COR-L47 (cell line): ENCODE results near the gene MAPKBP1.

Experiments used
- DNase-seq: peaks from one replicate; lab custom pipeline; 2025; lab: John Stamatoyannopoulos, UW

The MAPKBP1 gene

GRCh38 chr15:41782371-41783282, 8.3 kb downstream of the MAPKBP1 start:
- DNase-seq: no peak

DNA sequence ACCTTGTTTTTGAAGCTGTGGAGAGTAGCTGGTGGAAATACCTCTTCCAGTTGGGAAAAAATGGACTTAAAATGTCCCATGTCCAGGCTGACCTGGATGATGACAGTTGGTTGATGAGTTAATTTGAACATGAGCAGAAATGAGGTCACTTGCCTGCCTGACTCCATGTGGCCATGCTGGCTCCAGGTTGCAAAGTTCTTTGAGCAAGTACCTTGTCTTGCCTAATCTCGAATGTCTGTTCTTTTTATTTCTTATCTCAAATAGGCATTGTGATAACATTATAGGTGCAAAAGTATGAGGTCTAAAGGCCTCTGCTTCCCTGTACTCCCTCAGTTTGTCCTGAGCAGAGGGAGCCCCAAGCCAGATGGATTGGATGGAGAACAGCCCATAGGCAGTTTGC, 9.0 kb downstream of the MAPKBP1 start:
- no peak for DNase-seq

DNA sequence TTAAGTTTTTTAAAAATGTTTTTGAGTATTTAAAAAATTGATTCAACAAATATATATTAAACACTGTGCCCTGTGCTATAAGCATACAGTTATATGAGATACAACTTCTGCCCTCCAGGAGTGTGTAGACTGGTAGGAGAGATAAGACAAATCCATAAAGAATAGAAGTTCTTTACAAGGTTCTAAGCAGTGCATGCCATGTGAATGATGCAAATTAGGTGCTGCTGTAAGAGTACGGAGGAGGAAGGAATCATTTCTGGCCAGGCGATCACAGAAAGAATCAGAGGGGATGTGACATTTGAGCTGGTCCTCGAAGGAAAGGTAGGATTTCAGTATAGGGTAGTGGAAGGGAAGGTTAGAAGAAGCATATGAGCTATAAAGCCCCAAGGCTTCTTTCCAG, 14.0 kb downstream of the MAPKBP1 start:
- DNase-seq: no peak

DNA sequence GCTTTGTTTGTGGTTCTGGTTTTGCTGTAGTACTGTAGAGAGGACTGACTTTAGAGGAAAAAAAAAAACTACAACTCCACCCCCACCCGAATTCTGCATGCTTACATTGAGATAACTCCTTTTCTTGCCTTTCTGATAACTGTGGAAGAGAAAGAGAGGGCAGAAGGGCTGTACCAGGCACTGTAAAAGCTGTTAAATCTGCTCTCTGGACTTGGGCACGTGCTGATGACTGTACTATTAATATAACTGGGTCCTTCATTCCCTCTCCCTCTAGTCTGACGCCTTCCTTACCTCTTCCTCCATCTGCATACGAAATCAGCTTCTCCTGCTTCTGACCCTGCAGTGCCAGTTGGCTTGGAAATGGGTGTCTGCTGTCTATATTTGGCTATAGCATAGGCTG, 15.0 kb downstream of the MAPKBP1 start:
- no peak for DNase-seq

- DNase-seq: no peak
Observed at GRCh38 chr15:41789662-41790061, 15.4 kb downstream of the MAPKBP1 start.

GRCh38 chr15:41790169-41790568, 15.9 kb downstream of the MAPKBP1 start:
- DNase-seq: no peak

DNA sequence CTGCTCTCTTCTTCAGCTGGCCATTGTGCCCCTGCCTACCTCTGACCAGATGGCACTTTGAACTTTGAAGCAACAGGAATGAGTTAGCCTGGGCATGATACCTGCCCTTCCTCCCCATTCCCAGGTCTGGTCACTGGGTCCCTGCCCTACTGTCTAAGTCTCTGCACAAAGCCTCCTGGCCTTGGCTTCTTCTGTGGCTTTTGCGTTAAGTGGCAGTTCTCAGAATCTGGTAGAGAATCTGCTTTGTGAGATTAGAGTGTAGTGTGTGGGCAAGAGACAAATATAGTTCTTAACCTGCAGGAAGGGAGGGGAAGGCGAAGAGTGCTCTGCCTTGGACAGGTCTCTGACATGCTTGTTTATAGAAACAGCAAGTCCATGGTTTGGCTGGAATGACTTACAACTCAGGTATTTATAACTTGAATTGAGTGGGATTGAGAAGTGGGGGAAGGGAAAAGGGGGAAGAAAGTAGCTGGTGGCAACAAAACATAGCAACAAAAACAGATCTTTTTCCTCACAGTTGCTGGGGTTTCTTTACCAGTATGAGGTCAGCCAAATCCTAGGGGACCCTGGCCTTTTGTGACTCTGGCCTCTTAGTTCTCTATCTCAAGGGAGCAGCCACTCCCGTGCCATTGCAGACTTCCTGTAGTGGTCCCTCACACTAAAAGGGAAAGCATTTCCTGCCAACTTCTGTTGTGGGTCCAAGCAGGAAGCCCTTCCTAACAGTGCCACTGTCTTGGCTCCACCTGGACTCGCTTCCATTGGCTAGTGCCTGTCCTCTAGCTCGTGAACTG, 16.7 kb downstream of the MAPKBP1 start:
- no peak for DNase-seq

GRCh38 chr15:41791547-41791937, 17.3 kb downstream of the MAPKBP1 start:
- no peak for DNase-seq

DNA sequence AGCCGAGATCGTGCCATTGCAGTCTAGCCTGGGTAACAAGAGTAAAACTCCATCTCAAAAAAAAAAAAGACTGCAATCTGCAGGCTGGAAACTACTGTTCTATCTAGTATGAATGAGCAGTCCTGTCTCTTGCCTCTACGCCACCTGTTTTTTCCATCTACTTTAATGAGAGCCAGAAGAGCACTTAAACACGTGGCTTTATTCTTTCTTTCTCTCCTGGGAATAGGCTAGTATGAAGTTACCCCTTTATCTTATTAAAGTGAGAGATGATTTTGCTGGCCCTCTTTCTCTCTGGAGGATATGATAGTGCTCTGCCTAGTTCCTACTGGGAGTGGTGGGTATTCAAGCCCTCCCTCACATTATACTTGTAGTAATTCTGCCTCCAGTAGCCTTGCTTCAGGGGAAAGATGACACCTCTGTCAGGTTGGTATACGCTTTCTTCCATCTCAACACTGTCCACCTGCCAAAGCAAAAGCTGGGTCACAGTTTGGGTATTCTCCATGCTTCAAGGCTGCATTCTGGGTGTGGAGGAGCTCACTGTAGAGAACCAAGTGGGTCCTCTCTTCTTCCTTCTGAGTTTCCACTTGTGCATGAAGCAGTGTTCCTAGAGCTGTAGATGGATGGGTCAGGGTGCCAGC, 17.8 kb downstream of the MAPKBP1 start:
- DNase-seq: no peak

GRCh38 chr15:41794081-41794480, 19.8 kb downstream of the MAPKBP1 start:
- no peak for DNase-seq

DNA sequence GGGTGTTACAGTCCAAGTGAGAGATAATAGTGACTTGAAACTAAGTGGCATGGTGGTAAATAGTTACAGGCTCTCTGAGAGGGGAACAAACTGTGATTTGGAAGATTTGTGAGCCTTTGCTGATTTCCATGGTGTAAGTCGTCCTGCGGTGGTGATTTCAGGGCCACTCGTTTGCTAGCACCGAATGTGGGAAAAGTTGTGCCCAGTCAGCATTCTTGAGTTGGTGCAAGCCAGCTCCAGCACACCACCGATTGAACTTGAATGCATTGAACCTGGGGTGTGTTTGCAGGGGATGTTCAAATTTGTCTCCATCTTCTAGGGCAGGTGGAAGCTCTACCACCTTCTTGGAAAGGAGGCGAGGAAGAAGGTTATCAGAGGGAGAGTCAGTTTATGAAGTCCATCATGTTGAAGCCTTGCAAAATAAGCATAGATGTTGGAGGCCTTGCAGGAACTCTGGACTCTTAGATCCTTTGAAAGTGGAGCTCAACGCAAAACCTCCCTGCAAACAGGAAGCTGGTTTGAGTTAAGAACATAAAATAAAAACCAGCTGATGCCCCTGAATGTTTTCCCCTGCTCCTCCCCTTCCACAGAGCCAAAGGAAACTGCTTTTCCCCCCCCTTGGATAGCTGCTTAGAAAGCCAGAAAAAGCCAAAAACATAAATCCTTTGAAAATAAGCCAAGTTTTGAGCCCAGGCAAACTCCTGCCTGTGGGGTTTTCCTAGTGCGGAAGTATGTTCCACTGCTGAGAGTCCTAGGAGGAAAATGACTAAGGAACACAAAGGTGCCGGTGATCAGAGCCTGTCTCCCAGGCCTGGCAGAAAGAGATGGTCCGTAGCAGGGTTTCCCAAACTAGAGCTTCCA, 21.9 kb downstream of the MAPKBP1 start:
- no peak for DNase-seq

DNA sequence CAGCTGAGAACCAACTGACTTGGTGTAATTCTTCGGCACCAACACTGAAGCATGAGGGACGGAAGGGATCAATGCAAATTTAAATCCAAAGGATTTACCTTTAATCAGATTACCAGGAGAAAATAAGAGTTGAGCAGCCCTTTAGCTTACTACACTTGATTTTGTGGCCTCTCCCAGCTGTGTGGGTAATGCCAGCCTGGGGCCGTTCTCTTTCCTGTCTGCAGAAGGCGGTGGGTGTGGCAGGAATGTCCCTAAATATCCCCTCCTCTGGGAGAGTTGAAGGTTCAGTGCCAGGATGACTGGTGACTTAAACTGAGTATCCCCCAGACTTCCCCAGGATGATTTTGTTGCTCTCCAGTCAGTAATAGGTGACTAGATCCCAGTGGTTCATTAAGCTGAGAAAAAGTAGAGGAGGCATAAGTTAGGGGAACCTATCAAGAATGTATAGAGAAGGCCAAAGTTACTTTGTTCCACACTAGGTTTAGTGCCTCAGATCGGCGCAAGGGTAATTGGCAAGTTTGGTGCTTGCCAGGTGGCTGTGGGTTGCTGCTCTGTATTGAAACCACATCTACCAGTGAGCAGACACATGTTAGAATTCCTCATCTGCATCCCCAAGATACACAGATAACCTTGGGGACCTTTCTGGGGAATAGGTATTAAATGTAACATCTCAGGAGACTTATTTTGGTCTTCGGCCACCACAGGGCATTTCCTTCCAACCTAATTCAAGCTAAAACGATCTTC, 23.1 kb downstream of the MAPKBP1 start:
- no peak for DNase-seq

DNA sequence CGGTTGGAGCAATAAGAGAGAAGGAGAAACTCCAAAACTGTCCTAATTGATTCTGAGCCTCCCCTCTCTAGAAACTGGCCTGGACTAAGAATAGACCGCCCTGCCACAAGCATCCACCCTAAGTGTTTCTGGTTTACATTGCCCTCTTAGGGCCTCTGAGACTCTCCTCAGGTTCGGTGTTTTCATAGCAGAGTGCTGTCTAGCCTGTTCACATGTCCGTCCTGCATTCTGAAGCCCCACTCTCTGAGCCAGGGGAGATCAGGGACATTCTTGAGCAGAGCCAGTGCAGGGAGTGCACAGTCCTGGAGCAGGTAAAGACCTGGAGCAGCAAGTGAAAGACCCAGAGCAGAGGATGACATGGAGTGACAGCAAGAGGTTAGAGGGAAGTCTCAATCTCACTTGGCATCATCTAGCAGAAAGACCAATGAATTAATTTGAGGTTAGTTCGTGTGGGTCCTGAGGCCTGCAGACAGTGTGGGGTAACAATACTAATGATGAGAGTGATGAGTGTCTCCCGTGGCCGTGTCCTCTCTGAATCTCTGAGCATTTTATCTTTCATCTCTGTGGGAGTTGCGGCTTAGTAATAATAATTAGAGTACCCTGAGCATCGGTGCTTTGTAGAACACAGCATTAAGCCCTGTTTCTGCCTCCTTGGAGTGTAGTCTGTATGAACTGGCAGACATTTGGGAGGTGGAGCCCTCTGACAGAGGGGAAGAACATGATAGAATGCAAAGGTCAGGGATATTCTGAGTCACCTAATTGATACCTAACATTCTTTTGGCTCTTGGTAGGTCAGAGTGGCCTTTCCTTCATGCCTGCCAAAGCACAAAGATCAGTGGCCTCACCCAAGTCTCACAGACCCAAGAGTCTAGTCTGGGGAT, 24.6 kb downstream of the MAPKBP1 start:
- no peak for DNase-seq

- DNase-seq: no peak
Observed at GRCh38 chr15:41799488-41799805, 25.2 kb downstream of the MAPKBP1 start.

DNA sequence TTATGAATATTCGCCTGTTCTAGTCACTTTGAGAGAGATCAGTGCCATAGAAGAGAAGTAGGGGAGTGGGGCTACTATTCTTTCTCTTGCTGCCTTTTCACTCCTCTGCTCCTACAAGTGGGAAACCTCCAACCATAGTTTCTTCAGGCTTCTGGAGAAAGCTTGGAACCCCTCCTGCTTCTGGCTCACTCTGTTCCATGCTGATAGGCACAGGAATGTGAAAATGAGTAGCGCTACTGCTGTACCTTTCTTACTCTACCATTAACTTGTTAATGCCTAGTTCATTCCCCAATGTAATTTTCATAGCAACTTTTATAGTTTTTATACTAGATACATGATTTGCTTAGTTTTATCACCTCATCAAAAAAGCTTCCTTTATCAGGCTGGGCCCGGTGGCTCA, 26.9 kb downstream of the MAPKBP1 start:
- no peak for DNase-seq

DNA sequence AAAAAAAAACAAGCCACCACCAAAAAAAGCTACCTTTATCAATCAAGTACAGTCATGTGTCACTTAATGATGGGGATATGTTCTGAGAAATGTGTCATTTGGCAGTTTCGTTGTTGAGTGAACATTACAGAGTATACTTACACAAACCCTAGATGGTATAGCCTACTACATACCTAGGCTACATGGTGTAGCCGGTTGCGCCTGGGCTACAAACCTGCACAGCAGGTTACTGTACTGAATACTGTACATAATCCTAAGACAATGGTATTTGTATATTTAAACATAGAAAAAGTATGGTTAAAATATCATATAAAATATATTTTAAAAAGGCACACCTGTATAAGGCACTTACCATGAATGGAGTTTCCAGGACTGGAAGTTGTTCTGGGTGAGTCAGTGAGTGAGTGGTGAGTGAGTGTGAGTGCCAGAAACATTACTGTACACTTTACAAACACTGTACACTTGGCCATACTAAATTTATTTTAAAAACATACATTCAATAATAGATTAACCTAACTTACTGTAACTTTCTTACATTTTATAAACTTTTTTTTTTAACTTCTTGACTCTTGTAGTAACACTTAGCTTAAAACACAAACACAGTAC, 27.7 kb downstream of the MAPKBP1 start:
- DNase-seq: no peak

- no peak for DNase-seq
Observed at GRCh38 chr15:41804361-41804760, 30.1 kb downstream of the MAPKBP1 start.

DNA sequence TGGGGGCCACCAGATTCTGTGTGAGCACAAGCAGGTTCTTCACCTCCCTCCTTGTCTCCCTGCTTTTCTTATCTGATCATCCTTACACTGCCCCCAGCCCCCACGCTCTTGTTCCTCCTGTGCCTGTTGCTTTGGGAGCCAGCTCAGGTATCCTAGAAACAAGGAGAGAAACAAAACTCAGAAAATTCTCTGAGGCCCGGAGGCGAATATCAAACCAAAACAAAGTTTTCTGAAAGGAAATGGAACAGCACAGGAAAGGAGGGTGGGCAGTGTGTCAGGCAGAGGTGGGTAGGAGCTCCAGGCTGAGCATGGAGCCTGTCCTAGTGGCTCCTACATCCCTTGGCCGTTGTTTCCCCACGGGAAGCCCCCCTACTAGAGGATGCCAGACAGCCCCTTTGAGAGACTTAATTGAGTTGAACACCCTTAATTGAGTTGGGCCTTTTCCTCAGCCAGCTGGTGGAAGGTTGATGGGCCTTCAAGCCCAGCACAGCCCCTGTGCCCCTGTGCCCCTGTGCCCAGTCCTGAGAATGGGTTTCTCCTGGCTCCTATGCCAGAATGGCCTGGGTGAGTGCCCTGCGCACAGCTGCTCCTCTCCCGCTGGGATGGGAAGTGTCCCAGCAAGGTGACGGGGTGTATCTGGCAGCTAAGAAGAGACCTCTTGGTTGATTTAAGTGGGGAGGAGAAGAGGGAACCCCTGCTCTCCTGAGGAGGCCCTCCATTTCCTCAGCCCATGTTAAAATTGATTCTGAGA, 30.8 kb downstream of the MAPKBP1 start:
- no peak for DNase-seq

GRCh38 chr15:41805711-41806110, 31.4 kb downstream of the MAPKBP1 start:
- no peak for DNase-seq
